Activated CD8-positive, alpha-beta T cell treated with anti-CD3 and anti-CD28 coated beads, Interleukin-2, amount 10 ng/mL, durations not matched to agents 7 days and 5 days (primary cell): Measurements from ENCODE around the gene PHLDA3. TPM values are rescaled to one million over a fixed set of nuclear protein-coding genes. Genes with fewer than 3 reads are reported as not detected.

Experiments
- ATAC-seq: fragments of 150-1000 bp; cut with Tn5 transposase; one replicate; pipeline ENCODE4 v1.10.0; 2021; ENCODE audit warnings: moderate library complexity
- CTCF ChIA-PET: fragments of 350-600 bp; sonication (Branson Sonifier 250); formaldehyde crosslinking; loops from one replicate; lab custom pipeline; 2021; ENCODE audit warnings: antibody characterized with exemption; lab: Charles Lee
- POLR2A ChIA-PET: fragments of 350-600 bp; sonication (Branson Sonifier 250); formaldehyde crosslinking; loops from one replicate; lab custom pipeline; 2021; ENCODE audit warnings: antibody characterized with exemption; lab: Charles Lee
- DNase-seq: peaks from one replicate; pipeline ENCODE4 v3.0.0-alpha.2; 2020
- H3K27ac Mint-ChIP-seq: one replicate; pipeline ENCODE4 v1.8.0; 2021; ENCODE audit warnings: mild to moderate bottlenecking, mixed read lengths
- H3K27me3 Mint-ChIP-seq: one replicate; pipeline ENCODE4 v1.8.0; 2021; ENCODE audit warnings: low read depth, mixed read lengths
- H3K36me3 Mint-ChIP-seq: one replicate; pipeline ENCODE4 v1.8.0; 2021; ENCODE audit warnings: low read depth, mixed read lengths
- H3K4me1 Mint-ChIP-seq: one replicate; pipeline ENCODE4 v1.8.0; 2021; ENCODE audit warnings: low read depth, mixed read lengths
- H3K4me3 Mint-ChIP-seq: one replicate; pipeline ENCODE4 v1.8.0; 2021; ENCODE audit warnings: mild to moderate bottlenecking, mixed read lengths
- H3K9me3 Mint-ChIP-seq: one replicate; pipeline ENCODE4 v1.8.0; 2022; ENCODE audit warnings: mixed read lengths; ENCODE audit not compliant: insufficient read depth
- total RNA-seq, 2 experiments: library from RNA; stranded (reverse); gene quantifications; one replicate each; pipeline ENCODE4 v1.2.3, GENCODE V29; 2021

PHLDA3 gene
- total RNA-seq, 2 experiments from 2014 or later: 17.3 to 18.7 TPM

DNA sequence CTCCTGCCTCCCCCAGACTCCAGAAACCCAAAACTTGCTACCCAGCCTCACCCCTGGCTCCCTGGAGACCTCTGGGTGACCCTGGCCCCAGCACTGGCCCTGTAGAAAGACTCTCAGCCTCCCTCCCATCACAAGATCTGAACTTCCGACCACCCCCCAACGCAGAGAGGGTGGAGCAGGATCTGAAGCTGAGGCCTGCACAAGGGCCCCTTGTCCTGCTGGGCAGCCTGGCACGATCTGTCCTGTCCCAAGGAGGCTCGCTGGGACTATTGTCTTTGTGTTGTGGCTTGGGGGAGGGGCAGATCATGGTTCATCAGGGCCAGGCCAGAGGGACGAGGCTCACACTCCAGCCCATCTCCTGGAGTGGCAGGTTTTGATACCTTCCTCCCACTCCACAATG, 20.0 kb downstream of the PHLDA3 start:
- no peak for ATAC-seq
- CTCF ChIA-PET: interaction anchor here (2.5 to 9.5 kb wide), 5 partner anchors 13 to 64 kb away, joined by 12 to 176 read pairs (median 45); partner anchors contain the start of gene PHLDA3
- Mint-ChIP-seq H3K9me3 (no peaks in the 10 kb centered on the region), H3K4me1 (peaks cover 22% of the 10 kb centered on the region), H3K4me3 (no peak overlapping the region), H3K27me3 (peaks cover 6% of the 10 kb centered on the region), H3K36me3 (no peaks in the 10 kb centered on the region), H3K27ac (no peak overlapping the region)
- DNase-seq: no peak
- POLR2A ChIA-PET: interaction anchor here (0.5 to 1.7 kb wide), 3 partner anchors 14 to 58 kb away, joined by 3 to 6 read pairs (median 3); no protein-coding TSS in a partner anchor

DNA sequence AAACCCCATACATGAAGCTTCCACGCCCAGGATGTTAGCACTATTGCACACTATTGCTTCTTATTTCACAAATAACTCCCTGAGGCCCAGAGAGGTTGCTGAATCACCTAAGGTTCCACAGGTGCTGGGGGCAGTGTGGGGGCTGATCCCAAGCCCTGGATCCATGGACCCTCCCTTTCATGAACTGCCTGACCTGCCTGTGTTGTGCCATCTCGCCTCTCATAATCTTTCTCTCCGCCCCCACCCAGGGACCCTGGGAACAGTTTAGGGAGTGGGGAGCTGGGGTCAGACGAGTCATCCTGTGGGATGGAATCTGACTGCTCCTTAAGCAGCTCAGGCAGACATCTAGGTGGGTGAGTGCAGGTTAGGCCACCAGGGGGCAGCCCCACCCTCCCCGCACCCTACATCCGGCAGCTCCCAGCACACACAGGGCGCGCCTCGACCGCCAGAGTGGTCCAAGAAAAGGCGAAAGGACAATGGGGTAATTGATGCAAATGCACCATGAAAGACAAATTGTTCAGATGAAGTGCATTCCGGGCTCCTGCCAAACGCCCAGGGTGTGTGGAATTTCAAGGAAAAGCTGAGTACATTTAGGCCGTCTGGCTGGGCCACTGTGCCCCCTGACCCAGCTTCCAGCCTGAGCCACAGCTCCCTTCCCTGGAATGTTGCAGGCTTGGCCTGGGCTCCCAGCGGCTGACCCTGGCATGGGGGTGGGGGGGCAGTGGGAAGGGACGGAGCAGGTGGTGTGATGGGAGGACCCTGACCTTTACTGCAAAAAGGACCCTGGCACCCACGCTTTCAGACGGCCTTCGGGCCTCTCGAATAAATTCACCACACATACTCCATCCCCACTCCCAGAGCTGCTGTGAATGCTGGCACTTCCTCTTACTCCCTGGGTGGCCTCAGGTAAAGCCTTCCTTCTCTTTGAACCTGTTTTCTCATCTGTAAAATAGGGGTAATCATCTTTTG, 20.8 kb downstream of the PHLDA3 start:
- H3K27me3 Mint-ChIP-seq: peaks cover 11% of the 10 kb centered on the region
- H3K9me3 Mint-ChIP-seq: no peaks in the 10 kb centered on the region
- no peak overlapping the region for H3K4me3 Mint-ChIP-seq
- ChIA-PET CTCF (interaction anchor here (1.1 to 9.5 kb wide), 13 partner anchors 9 to 400 kb away, joined by 3 to 176 read pairs (median 11); partner anchors contain the start of genes CSRP1 and PHLDA3), POLR2A (interaction anchor here (1.1 to 1.7 kb wide), 5 partner anchors 13 to 63 kb away, joined by 3 to 6 read pairs (median 4); no protein-coding TSS in a partner anchor)
- peak; percentile 98 for ATAC-seq
- no peak overlapping the region for H3K27ac Mint-ChIP-seq
- no peaks in the 10 kb centered on the region for H3K36me3 Mint-ChIP-seq
- peaks cover 19% of the 10 kb centered on the region for H3K4me1 Mint-ChIP-seq
- DNase-seq: peak; percentile 82

DNA sequence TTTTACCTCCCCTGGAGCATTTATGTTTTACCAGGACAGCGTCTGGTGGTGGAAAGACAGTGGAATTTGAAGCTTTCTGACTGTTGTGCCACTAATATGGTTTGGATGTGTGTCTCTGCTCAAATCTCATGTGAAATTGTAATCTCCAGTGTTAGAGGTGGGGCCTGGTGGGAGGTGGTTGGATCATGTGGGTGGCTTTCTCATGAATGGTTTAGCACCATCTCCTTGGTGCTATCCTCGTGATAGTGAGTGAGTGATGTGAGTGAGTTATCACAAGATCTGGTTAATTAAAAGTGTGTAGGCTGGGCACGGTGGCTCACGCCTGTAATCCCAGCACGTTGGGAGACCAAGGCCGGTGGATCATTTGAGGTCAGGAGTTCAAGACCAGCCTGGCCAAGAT, 23.7 kb downstream of the PHLDA3 start:
- DNase-seq (no peak), ATAC-seq (no peak)
- CTCF ChIA-PET: interaction anchor here (3.2 to 9.5 kb wide), 4 partner anchors 9 to 68 kb away, joined by 16 to 176 read pairs (median 96); partner anchors contain the start of gene CSRP1
- Mint-ChIP-seq H3K27me3 (peaks cover 29% of the 10 kb centered on the region), H3K9me3 (no peaks in the 10 kb centered on the region), H3K36me3 (no peaks in the 10 kb centered on the region), H3K4me1 (peaks cover 12% of the 10 kb centered on the region), H3K4me3 (no peak overlapping the region), H3K27ac (no peak overlapping the region)
- POLR2A ChIA-PET: no interaction called here

DNA sequence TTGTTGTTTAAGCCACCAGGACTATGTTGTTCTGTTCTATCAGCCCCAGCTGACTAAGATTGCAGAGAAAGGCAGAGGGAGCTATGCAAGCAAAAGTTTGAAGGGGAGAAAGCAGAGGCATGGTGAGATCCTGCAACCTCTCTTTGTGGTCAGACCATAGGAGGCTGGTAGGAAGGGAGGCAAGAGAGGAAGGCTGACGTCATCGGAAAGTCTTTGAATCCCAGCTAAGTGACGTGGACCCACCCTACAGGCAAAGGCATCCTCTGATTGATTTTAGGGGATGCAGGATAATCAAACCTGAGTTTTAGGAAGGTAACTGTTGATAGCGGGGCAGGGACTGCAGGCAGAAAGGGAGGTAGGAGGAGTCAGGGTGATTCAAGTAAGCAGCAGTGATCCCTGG, 24.2 kb downstream of the PHLDA3 start:
- Mint-ChIP-seq H3K27ac (no peak overlapping the region), H3K4me1 (peaks cover 12% of the 10 kb centered on the region)
- CTCF ChIA-PET: interaction anchor here (1.1 to 8.2 kb wide), 3 partner anchors 10 to 68 kb away, joined by 3 to 176 read pairs (median 4); no protein-coding TSS in a partner anchor

DNA sequence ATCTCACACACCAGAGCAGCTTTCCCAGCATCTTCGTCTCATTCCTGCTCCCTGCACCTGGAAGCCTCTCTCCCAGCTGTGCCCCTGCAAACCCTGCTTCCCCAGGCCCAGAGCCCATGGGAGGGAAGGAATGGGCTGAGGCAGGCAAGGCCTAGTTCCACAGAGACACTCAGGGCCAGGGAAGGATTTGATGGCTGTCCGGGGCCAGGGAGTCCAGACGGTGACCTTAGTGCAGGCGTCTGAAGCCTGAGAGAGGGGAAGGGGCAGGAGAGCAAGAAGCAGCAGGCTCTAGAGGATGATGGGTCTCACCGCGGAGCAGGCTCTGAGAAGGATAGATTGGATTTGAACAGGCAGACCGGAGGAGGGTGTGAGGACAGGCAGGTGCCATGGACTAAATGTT, 25.2 kb downstream of the PHLDA3 start:
- Mint-ChIP-seq H3K27ac (no peak overlapping the region), H3K4me1 (peaks cover 12% of the 10 kb centered on the region), H3K4me3 (no peak overlapping the region), H3K9me3 (no peaks in the 10 kb centered on the region), H3K36me3 (no peaks in the 10 kb centered on the region), H3K27me3 (peaks cover 30% of the 10 kb centered on the region)
- no peak for DNase-seq
- CTCF ChIA-PET: interaction anchor here (1.1 to 8.2 kb wide), 4 partner anchors 9 to 69 kb away, joined by 3 to 176 read pairs (median 12); no protein-coding TSS in a partner anchor
- ATAC-seq: no peak
- POLR2A ChIA-PET: no interaction called here

More for the DNA sequence above, 24.2 kb downstream of the PHLDA3 start:
- DNase-seq (no peak), ATAC-seq (no peak)
- H3K27me3 Mint-ChIP-seq: peaks cover 29% of the 10 kb centered on the region
- H3K9me3 Mint-ChIP-seq: no peaks in the 10 kb centered on the region
- POLR2A ChIA-PET: no interaction called here
- H3K4me3 Mint-ChIP-seq: no peak overlapping the region
- no peaks in the 10 kb centered on the region for H3K36me3 Mint-ChIP-seq

DNA sequence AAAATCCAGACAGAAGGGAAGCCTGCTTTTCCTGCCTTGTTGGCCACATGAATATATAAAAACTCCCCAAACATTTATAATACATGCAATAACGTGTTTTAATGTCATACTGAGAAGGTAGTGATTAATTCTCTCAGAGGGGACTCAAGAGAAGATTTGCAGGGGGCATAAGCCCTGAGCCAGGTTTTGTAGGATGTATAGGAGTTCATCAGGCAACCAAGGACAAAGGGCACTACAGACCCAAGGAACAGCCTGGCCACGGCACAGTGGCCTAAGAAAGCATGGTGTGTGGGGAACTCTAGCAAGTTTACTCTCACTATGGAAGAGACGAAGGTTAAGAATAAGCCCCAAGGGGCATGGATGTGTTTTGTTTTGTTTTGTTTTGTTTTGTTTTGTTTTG, 32.0 kb downstream of the PHLDA3 start:
- no peaks in the 10 kb centered on the region for H3K36me3 Mint-ChIP-seq
- peaks cover 28% of the 10 kb centered on the region for H3K27me3 Mint-ChIP-seq
- peaks cover 5% of the 10 kb centered on the region for H3K4me1 Mint-ChIP-seq
- ChIA-PET CTCF (interaction anchor here (1.0 to 6.2 kb wide), 7 partner anchors 10 to 75 kb away, joined by 3 to 47 read pairs (median 14); partner anchors contain the start of gene PHLDA3), POLR2A (no interaction called here)
- H3K27ac Mint-ChIP-seq: no peak overlapping the region
- DNase-seq: no peak
- no peak overlapping the region for H3K4me3 Mint-ChIP-seq
- no peak for ATAC-seq
- no peaks in the 10 kb centered on the region for H3K9me3 Mint-ChIP-seq

DNA sequence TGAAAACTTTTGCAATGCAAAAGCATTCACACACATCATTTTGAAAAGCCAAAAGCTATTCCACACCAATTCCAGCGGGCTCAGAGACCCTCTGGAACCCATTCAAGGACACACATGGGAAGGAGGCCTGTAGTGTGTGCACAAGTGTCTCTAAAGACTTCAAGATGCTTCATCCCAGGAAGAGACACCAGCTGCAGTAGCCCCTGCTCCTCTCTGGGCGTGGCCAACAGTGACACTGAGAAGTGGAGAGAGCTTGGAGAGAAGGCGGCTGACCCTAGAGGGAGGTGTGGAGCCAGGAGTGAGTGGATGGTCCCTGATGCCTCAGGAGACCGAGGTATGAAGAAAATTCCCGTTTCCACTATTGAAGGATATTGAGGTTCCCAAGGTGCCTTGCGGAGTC, 32.6 kb downstream of the PHLDA3 start:
- Mint-ChIP-seq H3K4me3 (no peak overlapping the region), H3K27me3 (peaks cover 23% of the 10 kb centered on the region), H3K9me3 (no peaks in the 10 kb centered on the region), H3K27ac (no peak overlapping the region), H3K36me3 (no peaks in the 10 kb centered on the region), H3K4me1 (peaks cover 5% of the 10 kb centered on the region)
- no peak for DNase-seq
- POLR2A ChIA-PET: no interaction called here
- no peak for ATAC-seq
- CTCF ChIA-PET: interaction anchor here (0.7 to 6.2 kb wide), 15 partner anchors 11 to 266 kb away, joined by 3 to 47 read pairs (median 4); partner anchors contain the start of gene PHLDA3

DNA sequence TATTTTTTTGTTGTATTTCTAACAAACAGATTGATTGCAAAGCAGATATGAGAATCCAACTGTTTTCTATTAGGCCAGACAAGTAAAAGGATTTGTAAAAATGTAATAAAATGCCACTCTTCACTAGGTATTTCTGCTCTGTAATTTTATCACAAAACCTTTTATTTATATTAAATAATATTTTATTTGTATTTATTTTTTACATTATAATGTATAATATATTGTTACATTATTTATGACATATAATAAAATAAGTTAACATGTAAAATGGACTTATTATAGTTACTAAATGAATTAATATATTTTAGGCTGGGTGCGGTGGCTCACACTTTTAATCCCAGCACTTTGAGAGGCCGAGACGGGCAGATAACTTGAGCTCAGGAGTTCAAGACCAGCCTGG, 34.7 kb downstream of the PHLDA3 start:
- no peaks in the 10 kb centered on the region for H3K36me3 Mint-ChIP-seq
- ATAC-seq: no peak
- H3K27me3 Mint-ChIP-seq: peaks cover 23% of the 10 kb centered on the region
- no peak overlapping the region for H3K27ac Mint-ChIP-seq
- CTCF ChIA-PET: interaction anchor here (1.7 to 6.2 kb wide), 3 partner anchors 8 to 78 kb away, joined by 6 to 47 read pairs (median 10); no protein-coding TSS in a partner anchor
- POLR2A ChIA-PET: interaction anchor here (1.4 kb wide), 1 partner anchor 14 kb away, joined by 6 read pairs; no protein-coding TSS in a partner anchor
- H3K4me3 Mint-ChIP-seq: no peak overlapping the region
- peaks cover 5% of the 10 kb centered on the region for H3K4me1 Mint-ChIP-seq
- no peaks in the 10 kb centered on the region for H3K9me3 Mint-ChIP-seq
- DNase-seq: no peak

DNA sequence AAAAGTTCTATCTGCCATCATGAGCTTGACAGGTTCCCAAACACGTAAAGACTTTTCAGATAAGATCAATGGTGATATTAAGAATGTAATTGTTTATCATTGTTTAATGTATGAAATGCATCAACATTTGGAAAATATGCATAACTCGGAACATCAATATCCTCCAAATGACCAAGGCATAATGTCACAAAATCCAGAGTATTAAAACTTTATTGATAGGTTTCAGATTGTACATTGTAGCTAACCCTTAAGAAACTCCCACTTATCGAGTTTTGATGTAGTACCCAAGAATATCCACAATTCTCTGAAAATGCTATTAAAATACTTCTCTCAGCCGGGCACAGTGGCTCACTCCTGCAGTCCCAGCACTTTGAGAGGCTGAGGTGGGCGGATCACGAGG, 35.4 kb downstream of the PHLDA3 start:
- H3K27me3 Mint-ChIP-seq: peaks cover 23% of the 10 kb centered on the region
- ATAC-seq: no peak
- H3K9me3 Mint-ChIP-seq: no peaks in the 10 kb centered on the region
- H3K4me3 Mint-ChIP-seq: no peak overlapping the region
- H3K4me1 Mint-ChIP-seq: peaks cover 5% of the 10 kb centered on the region
- ChIA-PET POLR2A (no interaction called here), CTCF (interaction anchor here (0.6 to 6.2 kb wide), 5 partner anchors 9 to 1006 kb away, joined by 3 to 47 read pairs (median 10); no protein-coding TSS in a partner anchor)
- H3K27ac Mint-ChIP-seq: no peak overlapping the region
- no peak for DNase-seq
- no peaks in the 10 kb centered on the region for H3K36me3 Mint-ChIP-seq

DNA sequence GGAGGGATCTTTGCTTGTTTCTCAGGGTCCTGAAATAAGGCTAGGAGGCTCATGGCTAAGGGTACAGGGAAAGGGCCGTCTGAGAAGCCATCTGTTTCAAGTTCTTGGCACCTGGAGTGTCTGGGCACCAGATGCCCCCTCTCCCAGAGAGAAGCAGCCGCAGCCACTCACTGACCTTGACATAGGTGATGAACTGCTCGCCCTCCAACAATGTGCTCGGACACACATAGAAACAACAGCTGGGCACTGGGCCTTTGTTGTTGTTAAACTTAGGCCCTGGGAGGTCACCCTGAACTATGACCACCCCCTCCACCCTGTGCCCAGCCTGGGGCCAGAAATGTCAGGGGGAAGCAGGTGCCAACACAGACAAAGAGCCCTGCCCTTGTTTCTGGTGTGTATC, 38.2 kb downstream of the PHLDA3 start:
- no peak overlapping the region for H3K4me3 Mint-ChIP-seq
- no peaks in the 10 kb centered on the region for H3K36me3 Mint-ChIP-seq
- no peak overlapping the region for H3K27ac Mint-ChIP-seq
- DNase-seq: no peak
- ChIA-PET POLR2A (no interaction called here), CTCF (interaction anchor here (6.2 kb wide), 1 partner anchor 82 kb away, joined by 47 read pairs; no protein-coding TSS in a partner anchor)
- peaks cover 19% of the 10 kb centered on the region for H3K4me1 Mint-ChIP-seq
- H3K9me3 Mint-ChIP-seq: no peaks in the 10 kb centered on the region
- ATAC-seq: no peak
- peaks cover 15% of the 10 kb centered on the region for H3K27me3 Mint-ChIP-seq

DNA sequence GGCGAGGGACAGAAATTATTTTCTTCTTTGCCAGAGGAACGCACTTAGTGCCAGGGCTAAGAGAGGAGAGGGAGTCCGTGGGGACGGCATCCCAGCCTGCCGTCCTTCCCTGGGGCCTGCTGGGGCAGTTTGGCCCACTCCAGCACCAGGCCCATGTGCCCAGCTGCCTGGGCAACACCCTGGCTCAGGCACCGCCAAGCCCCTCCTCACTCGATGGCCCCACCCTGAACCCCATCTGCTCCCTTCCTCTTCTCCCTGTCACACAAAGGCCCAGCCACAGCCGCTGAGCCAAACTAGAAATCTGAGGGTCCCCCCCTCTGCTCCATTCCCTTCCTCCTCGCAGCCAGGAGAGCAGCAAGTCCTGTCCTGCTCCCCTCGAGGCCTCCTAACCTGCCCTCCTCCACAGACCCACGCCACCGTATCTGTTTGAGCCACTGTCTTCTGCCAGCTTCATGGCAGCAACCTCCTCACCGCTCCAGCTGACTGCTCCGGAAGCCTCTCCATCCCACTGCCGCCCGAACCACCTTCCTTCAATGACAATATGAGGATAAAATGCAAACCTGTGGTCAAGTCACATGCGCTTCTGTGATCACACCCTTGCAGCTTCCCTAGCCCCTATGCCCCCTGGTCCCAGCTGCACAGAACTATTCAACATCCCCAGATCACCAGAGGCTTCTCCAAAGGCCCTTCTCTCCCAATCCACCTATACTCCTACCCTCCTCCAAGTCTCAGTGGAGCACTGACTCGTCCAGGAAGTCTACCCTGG, 39.1 kb downstream of the PHLDA3 start:
- no peaks in the 10 kb centered on the region for H3K36me3 Mint-ChIP-seq
- no peak for DNase-seq
- H3K9me3 Mint-ChIP-seq: no peaks in the 10 kb centered on the region
- ChIA-PET CTCF (no interaction called here), POLR2A (no interaction called here)
- H3K4me1 Mint-ChIP-seq: peaks cover 17% of the 10 kb centered on the region
- no peak for ATAC-seq
- H3K4me3 Mint-ChIP-seq: no peak overlapping the region
- H3K27me3 Mint-ChIP-seq: peaks cover 15% of the 10 kb centered on the region
- no peak overlapping the region for H3K27ac Mint-ChIP-seq
